Stimulated activated CD4-positive, alpha-beta T cell treated with anti-CD3 and anti-CD28 coated beads, Interleukin-4, amount 100 ng/mL, for 4 hours (primary cell): ENCODE measurements around the gene HSD17B2.
"Not testable (repeated sequence)": the region's sequence is repeated elsewhere in the genome, so short reads cannot be mapped to it uniquely, and the experiment has no call there.

ENCODE experiments used
- DNase-seq, 2 experiments: peaks; one replicate each; pipeline ENCODE4 v3.0.0-alpha.2; 2020

The HSD17B2 gene

DNA sequence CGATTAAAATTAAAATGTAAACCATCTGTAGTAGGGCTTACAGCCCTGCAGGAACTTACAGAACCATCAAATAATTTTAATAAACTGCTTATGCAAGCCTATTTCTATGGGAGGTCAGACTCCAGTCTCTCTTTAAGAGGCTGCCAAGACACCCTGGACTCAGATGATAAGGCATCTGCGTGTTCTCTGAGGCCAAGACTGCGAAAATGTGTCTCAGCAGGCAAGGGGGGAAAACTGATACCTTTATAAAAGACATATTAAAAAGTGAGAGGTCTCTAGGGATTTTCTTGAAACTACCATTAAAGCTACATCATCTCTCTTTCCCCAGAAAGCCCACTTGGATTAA, 102.7 kb downstream of the HSD17B2 start:
- no peak for DNase-seq

DNA sequence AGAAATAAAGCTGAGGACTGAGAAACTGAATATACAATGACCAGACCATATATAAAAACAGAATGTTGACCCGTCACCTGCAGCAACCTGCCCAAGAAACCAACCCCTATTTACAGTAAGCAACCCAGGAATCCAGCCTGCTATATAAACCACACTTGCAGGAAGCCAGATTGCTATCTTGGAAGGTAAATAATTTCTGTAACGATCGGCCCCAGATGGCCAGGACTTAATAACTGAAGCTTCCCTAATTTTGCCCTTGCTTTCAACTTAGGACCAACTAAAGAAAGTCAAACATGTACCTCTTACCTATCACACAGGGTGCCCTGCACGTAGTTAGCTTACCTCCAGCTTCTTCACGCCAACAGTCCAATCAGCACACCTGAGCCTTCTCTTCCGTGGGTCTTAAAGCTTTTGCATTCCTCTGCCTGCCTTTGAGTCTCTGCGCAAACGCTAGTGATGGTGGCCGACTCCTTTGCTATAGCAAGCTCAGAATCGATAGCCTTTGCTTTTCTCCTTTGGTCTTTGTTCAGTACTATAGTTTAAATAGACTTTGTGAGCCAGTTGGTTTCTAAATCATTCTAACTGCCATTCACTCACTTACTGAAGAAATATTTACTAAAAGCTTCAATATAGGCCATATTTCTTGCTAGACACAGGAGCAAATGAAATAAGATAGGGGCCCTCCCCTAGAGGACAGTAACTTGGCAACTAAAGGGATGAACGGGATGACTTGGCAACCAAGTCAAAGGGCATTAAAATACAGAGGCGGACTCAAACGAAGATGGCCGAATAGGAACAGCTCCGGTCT, 103.6 kb downstream of the HSD17B2 start:
- DNase-seq: no peak

DNA sequence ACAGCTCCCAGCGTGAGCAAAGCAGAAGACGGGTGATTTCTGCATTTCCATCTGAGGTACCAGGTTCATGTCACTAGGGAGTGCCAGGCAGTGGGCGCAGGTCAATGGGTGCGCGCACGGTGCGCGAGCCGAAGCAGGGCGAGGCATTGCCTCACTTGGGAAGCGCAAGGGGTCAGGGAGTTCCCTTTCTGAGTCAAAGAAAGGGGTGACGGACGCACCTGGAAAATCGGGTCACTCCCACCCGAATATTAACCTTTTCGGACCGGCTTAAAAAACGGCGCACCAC, 104.2 kb downstream of the HSD17B2 start:
- not testable (repeated sequence) for DNase-seq

DNA sequence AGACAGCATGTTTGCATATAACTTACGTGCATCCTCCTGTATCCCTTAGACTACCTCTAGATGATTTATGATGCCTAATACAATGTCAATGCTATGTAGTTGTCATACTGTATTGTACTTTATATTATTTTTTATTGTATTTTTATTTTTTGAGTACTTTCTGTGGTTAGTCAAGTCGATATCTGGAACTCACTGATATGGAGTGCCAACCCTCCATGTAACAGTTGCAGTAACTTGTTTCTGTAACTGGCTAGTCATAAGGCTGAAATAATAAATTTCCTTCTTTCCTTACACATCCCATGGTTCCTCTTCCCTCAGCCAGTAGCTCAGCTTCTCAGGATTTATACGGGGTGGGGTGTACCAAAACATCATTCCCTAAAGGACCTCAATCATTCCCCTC, 111.5 kb downstream of the HSD17B2 start:
- no peak for DNase-seq

DNA sequence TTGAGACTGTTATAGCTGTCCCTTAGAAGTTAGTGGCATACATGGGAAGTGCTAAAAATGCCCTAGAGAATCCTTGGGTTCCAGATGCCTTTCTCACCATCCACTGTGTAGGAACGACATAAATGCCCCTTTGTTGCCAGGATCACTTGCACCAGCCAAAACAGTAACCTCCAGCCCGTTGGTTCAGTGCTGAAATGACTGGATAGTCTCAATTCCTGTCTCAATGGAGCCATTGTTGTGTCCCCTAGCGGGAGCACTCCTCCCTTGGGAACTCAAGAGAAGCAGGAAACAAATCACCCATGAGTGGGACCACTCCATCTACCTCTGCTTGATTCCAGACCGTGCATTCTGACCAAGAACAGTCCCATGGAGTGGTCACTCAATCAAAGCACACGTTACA, 111.9 kb downstream of the HSD17B2 start:
- DNase-seq: no peak

DNA sequence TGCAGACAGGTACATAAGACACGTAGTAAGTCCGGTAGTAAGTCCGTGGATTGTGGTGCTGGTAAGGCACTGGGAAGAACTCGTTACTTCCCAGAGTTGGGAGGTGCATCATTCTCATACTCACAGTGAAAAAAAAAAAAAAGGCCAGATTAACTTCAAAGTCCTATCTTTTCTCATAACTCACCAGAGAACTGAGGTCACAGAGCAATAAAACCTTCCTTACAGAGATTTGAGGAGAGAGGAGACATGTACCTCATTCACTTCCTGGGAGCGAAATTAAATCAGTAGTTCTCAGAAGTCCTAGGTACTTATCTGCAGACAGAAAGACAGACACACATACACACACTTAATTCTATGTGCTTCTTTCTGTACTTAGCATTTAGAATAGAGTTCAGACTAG, 112.5 kb downstream of the HSD17B2 start:
- no peak for DNase-seq
